ENCODE measurements around the gene ATP1A2.
A peak's percentile ranks its signal among the peaks of the same experiment; 100 is the strongest.

Gene ATP1A2

DNA sequence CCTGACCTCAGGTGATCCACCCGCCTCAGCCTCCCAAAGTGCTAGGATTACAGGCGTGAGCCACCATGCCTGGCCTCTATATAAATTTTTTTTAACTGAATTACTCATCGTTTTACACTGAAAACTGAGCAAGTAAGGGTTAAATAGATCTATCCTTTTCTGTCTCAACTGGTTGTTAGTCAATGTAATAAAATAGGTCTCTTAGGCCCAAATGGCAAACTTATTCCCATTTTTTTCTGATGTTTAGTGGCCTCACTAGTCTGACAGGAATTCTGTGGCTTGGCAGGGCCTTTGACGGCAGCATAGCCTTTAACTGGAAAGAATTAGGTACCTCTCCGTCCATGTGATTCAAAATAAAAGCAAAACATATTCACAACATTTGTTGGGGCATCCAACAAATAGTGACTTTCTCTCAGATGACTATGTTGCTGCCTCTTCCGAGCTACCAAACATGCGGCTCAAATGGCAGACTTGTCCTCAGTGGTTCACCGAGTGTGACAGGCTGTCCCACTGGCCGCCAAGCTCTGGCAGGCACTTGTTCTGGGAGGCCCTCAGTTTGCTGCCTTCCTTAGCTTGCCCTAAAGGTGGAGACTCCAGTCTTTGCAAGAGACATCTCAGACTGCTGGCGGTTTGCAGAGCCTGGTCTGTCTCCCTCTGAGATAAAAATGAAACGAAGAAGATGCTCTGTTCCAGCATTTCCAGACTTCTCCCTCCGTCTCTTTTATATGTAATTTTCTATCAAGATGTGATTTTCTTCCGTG lies 53.2 kb downstream of the ATP1A2 start:
- Histone ChIP-seq H3K36me3 (ENCODE audit: control insufficient read depth in 2 of 2, insufficient read depth in 1 of 2, low read length in 2 of 2) (no peaks in the 10 kb centered on the region), H3K27ac (ENCODE audit: extremely low read depth, low read depth, low read length) (no peak overlapping the region), H3K4me3 (ENCODE audit: low read depth, low read length) (no peak overlapping the region), H3K4me1 (ENCODE audit: control insufficient read depth, insufficient read depth, low read length) (no peaks in the 10 kb centered on the region), H3K9me3 (ENCODE audit: control insufficient read depth, insufficient read depth, low read depth, low read length) (no peaks in the 10 kb centered on the region)
- peak; percentile 38; the same call in 1 of the 2 replicates for TF ChIP-seq ZSCAN16 (tag by site-specific recombination; IDR thresholded peaks at IDR 0.05)
- TF ChIP-seq, protein P1, sequence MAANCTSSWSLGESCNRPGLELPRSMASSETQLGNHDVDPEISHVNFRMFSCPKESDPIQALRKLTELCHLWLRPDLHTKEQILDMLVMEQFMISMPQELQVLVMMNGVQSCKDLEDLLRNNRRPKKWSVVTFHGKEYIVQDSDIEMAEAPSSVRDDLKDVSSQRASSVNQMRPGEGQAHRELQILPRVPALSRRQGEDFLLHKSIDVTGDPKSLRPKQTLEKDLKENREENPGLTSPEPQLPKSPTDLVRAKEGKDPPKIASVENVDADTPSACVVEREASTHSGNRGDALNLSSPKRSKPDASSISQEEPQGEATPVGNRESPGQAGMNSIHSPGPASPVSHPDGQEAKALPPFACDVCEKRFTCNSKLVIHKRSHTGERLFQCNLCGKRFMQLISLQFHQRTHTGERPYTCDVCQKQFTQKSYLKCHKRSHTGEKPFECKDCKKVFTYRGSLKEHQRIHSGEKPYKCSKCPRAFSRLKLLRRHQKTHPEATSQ (tag by site-specific recombination; IDR thresholded peaks at IDR 0.05) = no peak
- POLR2A ChIA-PET = interaction anchor here (0.7 kb wide), 1 partner anchor 105 kb away, joined by 4 read pairs; no protein-coding TSS in a partner anchor
- CTCF ChIA-PET = interaction anchor here (1.0 to 1.9 kb wide), 5 partner anchors 25 to 84 kb away, joined by 3 to 6 read pairs (median 4); no protein-coding TSS in a partner anchor

DNA sequence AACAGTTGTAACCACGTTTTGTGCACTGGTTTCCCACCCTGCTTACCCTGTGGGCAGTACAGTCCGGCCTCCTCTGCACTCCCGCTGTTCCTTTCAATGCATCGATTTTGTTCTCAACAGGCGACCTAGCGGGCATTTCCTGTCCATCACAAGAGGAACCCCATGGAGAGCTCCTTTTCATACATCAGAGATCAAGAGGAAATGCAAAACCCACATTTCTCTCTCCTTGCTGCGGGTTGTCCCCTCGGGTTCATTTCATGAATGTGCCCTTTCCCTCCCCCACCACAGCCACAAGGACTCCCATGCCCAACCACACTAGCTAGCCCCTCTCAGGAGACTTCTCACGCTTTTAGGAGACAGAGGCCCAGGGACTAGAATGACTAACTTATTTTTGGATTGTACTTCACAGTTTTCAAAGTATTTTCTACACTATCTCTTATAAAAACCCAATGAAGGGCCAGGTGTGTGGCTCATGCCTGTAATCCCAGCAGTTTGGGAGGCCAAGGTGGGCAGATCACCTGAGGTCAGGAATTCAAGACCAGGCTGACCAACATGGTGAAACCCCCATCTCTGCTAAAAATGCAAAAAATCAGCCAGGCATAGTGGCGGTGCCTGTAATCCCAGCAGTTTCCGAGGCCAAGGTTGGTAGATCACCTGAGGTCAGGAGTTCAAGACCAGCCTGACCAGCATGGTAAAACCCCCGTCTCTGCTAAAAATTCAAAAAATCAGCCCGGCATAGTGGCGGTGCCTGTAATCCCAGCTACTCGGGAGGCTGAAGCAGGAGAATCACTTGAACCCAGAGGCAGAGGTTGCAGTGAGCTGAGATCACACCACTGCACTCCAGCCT lies 54.2 kb downstream of the ATP1A2 start:
- H3K4me3 ChIP-seq (ENCODE audit: low read depth, low read length) = no peak overlapping the region
- no peaks in the 10 kb centered on the region for H3K36me3 ChIP-seq (ENCODE audit: control insufficient read depth in 2 of 2, insufficient read depth in 1 of 2, low read length in 2 of 2)
- peak; percentile 86 for TF ChIP-seq ZIC2 (tag by site-specific recombination; IDR thresholded peaks at IDR 0.05)
- TF ChIP-seq ZNF169 (tag by site-specific recombination; IDR thresholded peaks at IDR 0.05) = no peak
- no peak for TF ChIP-seq ZNF211 (tag by site-specific recombination; IDR thresholded peaks at IDR 0.05; ENCODE audit: low read depth)
- no peak for TF ChIP-seq SP7 (tag by site-specific recombination; IDR thresholded peaks at IDR 0.05)
- no peak for TF ChIP-seq HOXD13 (CRISPR knock-in tag; IDR thresholded peaks at IDR 0.05; ENCODE audit: borderline replicate concordance)
- TF ChIP-seq ZNF354C (tag by site-specific recombination; IDR thresholded peaks at IDR 0.05; ENCODE audit: borderline replicate concordance, low read depth) = no peak
- no peak overlapping the region for H3K27ac ChIP-seq (ENCODE audit: extremely low read depth, low read depth, low read length)
- POLR2A ChIA-PET = no interaction called here
- CTCF ChIA-PET = interaction anchor here (0.6 to 1.9 kb wide), 7 partner anchors 24 to 1099 kb away, joined by 3 to 6 read pairs (median 4); no protein-coding TSS in a partner anchor
- no peaks in the 10 kb centered on the region for H3K4me1 ChIP-seq (ENCODE audit: control insufficient read depth, insufficient read depth, low read length)
- H3K9me3 ChIP-seq (ENCODE audit: control insufficient read depth, insufficient read depth, low read depth, low read length) = no peaks in the 10 kb centered on the region

DNA sequence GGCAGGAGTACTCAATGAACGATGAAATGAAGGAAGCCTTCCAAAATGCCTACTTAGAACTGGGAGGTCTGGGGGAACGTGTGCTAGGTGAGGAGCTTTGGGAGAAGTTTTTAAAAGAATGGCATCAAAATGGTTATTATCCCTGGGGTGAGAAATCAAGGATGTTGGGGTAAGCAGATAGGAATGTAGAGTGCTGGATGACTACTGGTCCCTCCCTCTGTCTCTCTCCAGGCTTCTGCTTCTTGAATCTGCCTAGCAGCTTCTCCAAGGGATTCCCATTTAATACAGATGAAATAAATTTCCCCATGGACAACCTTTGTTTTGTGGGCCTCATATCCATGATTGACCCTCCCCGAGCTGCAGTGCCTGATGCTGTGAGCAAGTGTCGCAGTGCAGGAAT lies 55.8 kb downstream of the ATP1A2 start:
- ChIA-PET POLR2A (no interaction called here), CTCF (interaction anchor here (0.8 to 2.5 kb wide), 2 partner anchors 9 to 22 kb away, joined by 3 to 8 read pairs; no protein-coding TSS in a partner anchor)
- Histone ChIP-seq H3K4me3 (ENCODE audit: low read depth, low read length) (no peak overlapping the region), H3K4me1 (ENCODE audit: control insufficient read depth, insufficient read depth, low read length) (no peaks in the 10 kb centered on the region), H3K27ac (ENCODE audit: extremely low read depth, low read depth, low read length) (no peak overlapping the region), H3K9me3 (ENCODE audit: control insufficient read depth, insufficient read depth, low read depth, low read length) (no peaks in the 10 kb centered on the region), H3K36me3 (ENCODE audit: control insufficient read depth in 2 of 2, insufficient read depth in 1 of 2, low read length in 2 of 2) (no peaks in the 10 kb centered on the region)
- TF ChIP-seq ZNF19 (tag by site-specific recombination; IDR thresholded peaks at IDR 0.05; ENCODE audit: low read depth) = no peak
- TF ChIP-seq KLF7 (tag by site-specific recombination; IDR thresholded peaks at IDR 0.05; ENCODE audit: borderline replicate concordance) = no peak
- TF ChIP-seq ZBTB20 (tag by site-specific recombination; IDR thresholded peaks at IDR 0.05) = no peak

DNA sequence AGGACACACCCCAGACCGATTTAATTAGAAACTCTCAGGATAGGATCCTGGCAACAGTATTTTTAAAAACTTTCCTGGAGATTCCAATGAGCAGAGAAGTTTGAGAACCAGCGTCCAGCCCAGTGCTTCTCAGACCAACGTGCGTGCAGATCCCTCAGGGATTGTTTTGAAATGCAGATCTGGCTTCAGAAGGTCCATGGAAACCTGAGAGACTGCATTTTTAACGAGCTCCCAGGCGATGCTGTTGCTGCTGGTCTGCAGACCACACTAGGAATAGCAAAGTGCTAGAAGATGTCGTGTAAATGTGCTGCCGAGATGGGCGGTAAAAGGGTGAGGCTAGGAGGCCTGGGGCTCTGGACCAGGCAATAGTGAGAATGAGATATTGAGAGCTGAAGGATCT lies 56.4 kb downstream of the ATP1A2 start:
- TF ChIP-seq HOXA7 (CRISPR knock-in tag; IDR thresholded peaks at IDR 0.05; ENCODE audit: borderline replicate concordance) = no peak
- no peak for TF ChIP-seq ZBTB21 (tag by site-specific recombination; IDR thresholded peaks at IDR 0.05)
- TF ChIP-seq MYNN (tag by site-specific recombination; IDR thresholded peaks at IDR 0.05; ENCODE audit: borderline replicate concordance) = no peak
- no peak for TF ChIP-seq ZNF121 (tag by site-specific recombination; IDR thresholded peaks at IDR 0.05)
- no peak for TF ChIP-seq ZNF626 (tag by site-specific recombination; IDR thresholded peaks at IDR 0.05)
- TF ChIP-seq ZNF658 (tag by site-specific recombination; IDR thresholded peaks at IDR 0.05) = no peak
- TF ChIP-seq ZNF830 (tag by site-specific recombination; IDR thresholded peaks at IDR 0.05; ENCODE audit: low read depth) = no peak
- CTCF ChIA-PET = interaction anchor here (0.8 to 2.5 kb wide), 4 partner anchors 9 to 63 kb away, joined by 3 to 8 read pairs (median 3); no protein-coding TSS in a partner anchor
- Histone ChIP-seq H3K27ac (ENCODE audit: extremely low read depth, low read depth, low read length) (no peak overlapping the region), H3K36me3 (ENCODE audit: control insufficient read depth in 2 of 2, insufficient read depth in 1 of 2, low read length in 2 of 2) (no peaks in the 10 kb centered on the region), H3K4me1 (ENCODE audit: control insufficient read depth, insufficient read depth, low read length) (no peaks in the 10 kb centered on the region), H3K4me3 (ENCODE audit: low read depth, low read length) (no peak overlapping the region), H3K9me3 (ENCODE audit: control insufficient read depth, insufficient read depth, low read depth, low read length) (no peaks in the 10 kb centered on the region)
- POLR2A ChIA-PET = no interaction called here

Data from HEK293 (cell line).